Spleen (tissue), 11 donors: ENCODE measurements around the gene MT1B. TPM values are rescaled to one million over a fixed set of nuclear protein-coding genes. Genes with fewer than 3 reads are reported as not detected.
A peak's percentile ranks its signal among the peaks of the same experiment; 100 is the strongest.

ENCODE experiments used
- DNase-seq: peaks from one replicate; pipeline ENCODE4 v3.0.0-alpha.2; 2020
- H3K27ac ChIP-seq, 8 donors: fragments of 200-600 bp; sonication (generic) in 7 of 8; 1 replicate in 4 of 8; 2 replicates in 4 of 8; pipeline versions ENCODE4 v1.5.0 to v1.8.0; 2016 to 2021; ENCODE audit warnings: inconsistent platforms in 4 of 8, mild to moderate bottlenecking in 4 of 8, moderate library complexity in 1 of 8
- H3K27me3 ChIP-seq, 7 donors: fragments of 200-600 bp; sonication (generic) in 6 of 7; replicated peaks in 1 of 7; 1 replicate in 4 of 7; 2 replicates in 3 of 7; pipeline versions ENCODE4 v1.5.0 to v1.8.0; 2016 to 2021; ENCODE audit warnings: inconsistent platforms in 3 of 7, mild to moderate bottlenecking in 1 of 7
- H3K36me3 ChIP-seq, 6 donors: fragments of 200-600 bp; sonication (generic) in 5 of 6; 1 replicate in 4 of 6; 2 replicates in 2 of 6; pipeline versions ENCODE4 v1.5.0 to v1.8.0; 2016 to 2021; ENCODE audit warnings: inconsistent platforms in 2 of 6
- H3K4me1 ChIP-seq, 6 donors: fragments of 200-600 bp; sonication (generic) in 5 of 6; 1 replicate in 3 of 6; 2 replicates in 3 of 6; pipeline versions ENCODE4 v1.5.0 to v1.8.0; 2016 to 2021; ENCODE audit warnings: inconsistent platforms in 3 of 6
- H3K4me3 ChIP-seq, 8 donors: fragments of 200-600 bp; sonication (generic) in 7 of 8; 1 replicate in 4 of 8; 2 replicates in 4 of 8; pipeline versions ENCODE4 v1.5.0 to v1.8.0; 2016 to 2021; ENCODE audit warnings: inconsistent platforms in 4 of 8, mild to moderate bottlenecking in 4 of 8, moderate library complexity in 2 of 8
- H3K9me3 ChIP-seq, 8 donors: fragments of 200-600 bp; sonication (generic) in 7 of 8; 1 replicate in 4 of 8; 2 replicates in 4 of 8; pipeline versions ENCODE4 v1.5.0 to v1.8.0; 2016 to 2021; ENCODE audit warnings: inconsistent platforms in 4 of 8
- POLR2A ChIP-seq, 3 donors: fragments of 450-650 bp; IDR thresholded peaks; one replicate each; pipeline ENCODE4 v1.5.1; 2017; ENCODE audit warnings: antibody characterized with exemption in 3 of 3, mild to moderate bottlenecking in 1 of 3
- POLR2AphosphoS5 ChIP-seq, 3 donors: sonication (generic); formaldehyde crosslinking; IDR thresholded peaks; one replicate each; pipeline ENCODE4 v1.5.1; 2017; ENCODE audit warnings: antibody characterized with exemption in 3 of 3
- WGBS, 5 donors: extraction: QIAGEN DNeasy Blood & Tissue Kit in 3 of 5; methylation state at CpG; one replicate each; pipeline versions ENCODE4 v1.1.5 to v1.1.7; 2013 to 2018; 5-methylcytosine and 5-hydroxymethylcytosine counted together
- intact Hi-C: fragments of 100-400 bp; cut with DNase I; formaldehyde crosslinking; loops from one replicate; pipeline ENCODE4 v1.15.0; 2023; ENCODE audit warnings: low total_unique reads
- polyA plus RNA-seq, 3 donors: library from polyadenylated mRNA; stranded (reverse); fragments of 200-250 nt; gene quantifications; one replicate each; pipeline ENCODE4 v1.2.1, GENCODE V29; 2013
- total RNA-seq, 7 donors: library from RNA; depleted of rRNA in 3 of 7; stranded (reverse); fragments of >200 nt in 3 of 7; fragmentation: NEBNext Ultra II Directional in 4 of 7; extraction: Animal tissue kit (Norgen Biotek cat#: 25700) in 4 of 7; gene quantifications; one replicate each; pipeline versions ENCODE4 v1.1.0 to v1.2.1, GENCODE V29; 2016 to 2021
- TF ChIP-seq, protein P1 (sequence below), 11 experiments: fragments of 200-600 bp in 7 of 11; fragments of 450-650 bp in 4 of 11; sonication (generic) in 4 of 11; IDR thresholded peaks in 8 of 11; conservative IDR thresholded peaks in 3 of 11; 1 replicate in 7 of 11; 2 replicates in 4 of 11; pipeline versions ENCODE4 v1.4.0 to v1.8.0; 2016 to 2021; ENCODE audit warnings: antibody characterized with exemption in 11 of 11, inconsistent platforms in 4 of 11, mild to moderate bottlenecking in 1 of 11
- donor health status: healthy with polysubstance abuse.
- donor health status: DM: no; HTN: no; CAD: no; lungs with moderate emphysema.
- donor health status: DM: no; HTN: no; CAD: no.
- donor health status: Bipolar disorder and iron deficiency.
- donor health status: healthy.
- donor health status: DM: no; HTN: no; CAD: no.
- donor health status: DM: yes; HTN: yes; CAD: no.

Gene MT1B
- total and polyA plus RNA-seq, 10 donors = not detected

DNA sequence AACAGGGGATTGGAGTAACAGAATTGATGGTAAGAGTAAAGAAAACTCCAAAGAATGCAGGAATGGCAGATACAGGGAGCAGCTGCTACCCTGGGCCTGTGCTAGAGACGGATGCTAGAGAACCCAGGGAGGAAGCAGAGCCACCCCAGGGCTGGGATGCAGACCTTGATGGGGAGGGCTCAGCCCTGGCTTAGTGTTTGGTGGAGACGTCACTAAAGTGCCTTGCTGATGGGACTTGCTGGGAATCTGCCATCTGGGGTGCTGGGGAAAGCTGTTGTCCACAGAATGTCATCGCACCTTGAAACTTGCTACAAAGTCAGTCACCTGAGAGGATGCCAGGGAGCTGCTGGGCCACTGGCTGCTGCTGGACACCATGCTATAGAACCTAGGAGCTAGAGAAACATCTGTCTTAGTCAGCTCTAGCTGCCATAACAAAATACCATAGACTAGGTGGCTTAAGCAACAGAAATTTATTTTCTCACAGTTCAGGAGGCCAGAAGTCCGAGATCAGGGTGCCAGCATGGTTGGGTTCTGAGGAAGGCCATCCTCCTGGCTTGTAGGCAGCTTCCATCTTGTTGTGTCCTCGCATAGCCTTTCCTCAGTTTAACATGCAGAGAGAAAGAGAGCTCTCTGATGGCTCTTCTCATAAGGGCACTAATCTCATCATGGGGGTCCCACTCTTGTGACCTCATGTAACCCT, 45.9 kb downstream of the MT1B start:
- intact Hi-C loops = no loop called here
- WGBS, 5 donors = 79 to 93% (median 88%) methylated on average over 4 to 5 of the region's 5 CpGs
- Histone ChIP-seq H3K4me1 (peaks cover 0 to 13% (median 8%) of the 10 kb centered on the region in 6 donors), H3K27me3 (peaks cover 0 to 5% (median 0%) of the 10 kb centered on the region in 7 donors), H3K4me3 (no peak overlapping the region), H3K27ac (no peak overlapping the region), H3K9me3 (peaks cover 0 to 13% (median 4%) of the 10 kb centered on the region in 8 donors), H3K36me3 (no peaks in the 10 kb centered on the region)
- DNase-seq = no peak
- TF ChIP-seq POLR2AphosphoS5 (IDR thresholded peaks at IDR 0.05) = no peak
- TF ChIP-seq, protein P1, sequence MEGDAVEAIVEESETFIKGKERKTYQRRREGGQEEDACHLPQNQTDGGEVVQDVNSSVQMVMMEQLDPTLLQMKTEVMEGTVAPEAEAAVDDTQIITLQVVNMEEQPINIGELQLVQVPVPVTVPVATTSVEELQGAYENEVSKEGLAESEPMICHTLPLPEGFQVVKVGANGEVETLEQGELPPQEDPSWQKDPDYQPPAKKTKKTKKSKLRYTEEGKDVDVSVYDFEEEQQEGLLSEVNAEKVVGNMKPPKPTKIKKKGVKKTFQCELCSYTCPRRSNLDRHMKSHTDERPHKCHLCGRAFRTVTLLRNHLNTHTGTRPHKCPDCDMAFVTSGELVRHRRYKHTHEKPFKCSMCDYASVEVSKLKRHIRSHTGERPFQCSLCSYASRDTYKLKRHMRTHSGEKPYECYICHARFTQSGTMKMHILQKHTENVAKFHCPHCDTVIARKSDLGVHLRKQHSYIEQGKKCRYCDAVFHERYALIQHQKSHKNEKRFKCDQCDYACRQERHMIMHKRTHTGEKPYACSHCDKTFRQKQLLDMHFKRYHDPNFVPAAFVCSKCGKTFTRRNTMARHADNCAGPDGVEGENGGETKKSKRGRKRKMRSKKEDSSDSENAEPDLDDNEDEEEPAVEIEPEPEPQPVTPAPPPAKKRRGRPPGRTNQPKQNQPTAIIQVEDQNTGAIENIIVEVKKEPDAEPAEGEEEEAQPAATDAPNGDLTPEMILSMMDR (IDR thresholded peaks at IDR 0.05 in 8 of 11, conservative IDR thresholded peaks at IDR 0.05 in 3 of 11) = no peak
- no peak for TF ChIP-seq POLR2A (IDR thresholded peaks at IDR 0.05)

DNA sequence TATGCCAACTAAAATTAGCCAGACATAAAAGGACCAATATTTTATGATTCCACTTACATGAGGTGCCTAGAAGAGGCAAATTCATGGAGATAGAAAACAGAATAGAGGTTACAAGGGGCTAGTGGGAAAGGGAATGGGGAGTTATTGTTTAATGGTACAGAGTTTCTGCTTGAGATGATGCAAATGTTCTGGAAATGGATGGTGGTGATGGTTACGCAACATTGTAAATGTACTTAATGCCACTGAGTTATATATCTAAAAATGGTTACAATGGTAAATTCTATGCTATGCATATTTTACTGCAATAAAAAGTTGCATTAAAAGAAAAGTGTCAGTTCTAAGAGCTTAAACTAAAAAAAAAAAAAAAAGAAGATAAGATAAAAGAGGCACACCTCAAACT, 48.5 kb downstream of the MT1B start:
- Histone ChIP-seq H3K27me3 (peaks cover 0 to 5% (median 0%) of the 10 kb centered on the region in 7 donors), H3K9me3 (peaks cover 0 to 13% (median 4%) of the 10 kb centered on the region in 8 donors), H3K36me3 (no peaks in the 10 kb centered on the region), H3K4me3 (no peak overlapping the region), H3K4me1 (peaks cover 0 to 13% (median 8%) of the 10 kb centered on the region in 6 donors), H3K27ac (no peak overlapping the region)
- intact Hi-C loops = loop anchor here (5.0 kb wide), 2 partner anchors 123 to 183 kb away; no protein-coding TSS in a partner anchor
- WGBS, 5 donors = 0 to 98% (median 36%) methylated on average over 1 of the region's 1 CpG
- no peak for DNase-seq
- TF ChIP-seq POLR2AphosphoS5 (IDR thresholded peaks at IDR 0.05) = no peak
- no peak for TF ChIP-seq POLR2A (IDR thresholded peaks at IDR 0.05)
- TF ChIP-seq, protein P1 (IDR thresholded peaks at IDR 0.05 in 8 of 11, conservative IDR thresholded peaks at IDR 0.05 in 3 of 11) = no peak

DNA sequence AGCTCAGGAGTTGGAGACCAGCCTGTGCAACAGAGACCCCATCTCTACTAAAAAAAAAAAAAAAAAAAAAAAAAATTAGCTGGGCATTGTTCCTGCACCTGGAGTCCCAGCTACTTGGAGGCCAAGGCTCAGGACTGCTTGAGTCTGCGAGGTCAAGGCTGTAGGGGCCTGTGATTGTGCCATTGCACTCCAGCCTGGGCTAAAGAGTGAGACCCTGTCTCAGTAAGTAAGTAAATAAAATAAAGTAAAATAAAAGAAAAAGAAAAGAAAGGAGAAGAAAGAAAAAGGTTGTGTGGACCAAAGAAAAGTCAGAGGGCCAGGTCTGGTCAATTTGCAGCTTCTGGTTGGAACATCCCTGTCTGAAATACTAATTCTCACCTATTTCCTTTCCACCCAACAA, 48.9 kb downstream of the MT1B start:
- TF ChIP-seq, protein P1 (IDR thresholded peaks at IDR 0.05 in 8 of 11, conservative IDR thresholded peaks at IDR 0.05 in 3 of 11) = no peak
- no peak for TF ChIP-seq POLR2AphosphoS5 (IDR thresholded peaks at IDR 0.05)
- TF ChIP-seq POLR2A (IDR thresholded peaks at IDR 0.05) = no peak
- Histone ChIP-seq H3K9me3 (peaks cover 0 to 13% (median 4%) of the 10 kb centered on the region in 8 donors), H3K4me1 (peaks cover 0 to 13% (median 8%) of the 10 kb centered on the region in 6 donors), H3K36me3 (no peaks in the 10 kb centered on the region), H3K4me3 (no peak overlapping the region), H3K27me3 (peaks cover 0 to 5% (median 0%) of the 10 kb centered on the region in 7 donors), H3K27ac (no peak overlapping the region)
- intact Hi-C loops = loop anchor here (5.0 kb wide), 2 partner anchors 123 to 183 kb away; no protein-coding TSS in a partner anchor
- no peak for DNase-seq
- WGBS, 5 donors = 90 to 100% (median 93%) methylated on average over 1 of the region's 1 CpG

DNA sequence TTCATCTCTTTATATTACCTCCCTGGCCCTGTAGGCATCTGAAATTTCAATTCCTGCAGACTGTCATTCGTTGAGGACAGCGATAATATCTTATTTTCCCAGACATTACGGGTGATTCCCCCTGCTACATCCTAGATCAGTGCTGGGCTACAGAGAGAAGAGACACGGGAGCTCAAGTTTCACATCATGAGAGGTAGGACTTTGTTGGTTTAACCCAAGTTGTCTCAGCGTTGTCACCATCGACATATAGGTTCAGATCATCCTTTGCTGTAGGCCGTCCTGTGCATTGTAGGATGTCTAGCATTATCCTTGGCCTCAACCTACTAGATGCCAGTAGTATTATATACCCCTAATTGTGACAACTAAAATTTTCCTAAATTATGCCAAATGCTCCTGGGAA, 49.8 kb downstream of the MT1B start:
- 83 to 94% (median 87%) methylated on average over 7 of the region's 7 CpGs for WGBS, 5 donors
- H3K9me3 ChIP-seq = peaks cover 0 to 13% (median 4%) of the 10 kb centered on the region in 8 donors
- no peaks in the 10 kb centered on the region for H3K36me3 ChIP-seq
- intact Hi-C loops = loop anchor here (5.0 kb wide), 2 partner anchors 124 to 184 kb away; no protein-coding TSS in a partner anchor
- TF ChIP-seq, protein P1 (IDR thresholded peaks at IDR 0.05 in 8 of 11, conservative IDR thresholded peaks at IDR 0.05 in 3 of 11) = no peak
- TF ChIP-seq POLR2AphosphoS5 (IDR thresholded peaks at IDR 0.05) (no peak), POLR2A (IDR thresholded peaks at IDR 0.05) (no peak)
- H3K27ac ChIP-seq = peak overlapping the region in 2 of 8 donors; percentile 12 to 13
- H3K4me3 ChIP-seq = no peak overlapping the region
- DNase-seq = no peak
- H3K4me1 ChIP-seq = peaks cover 0 to 13% (median 8%) of the 10 kb centered on the region in 6 donors
- peaks cover 0 to 5% (median 0%) of the 10 kb centered on the region in 7 donors for H3K27me3 ChIP-seq
